ENCODE results near the gene CD1C.

DNA sequence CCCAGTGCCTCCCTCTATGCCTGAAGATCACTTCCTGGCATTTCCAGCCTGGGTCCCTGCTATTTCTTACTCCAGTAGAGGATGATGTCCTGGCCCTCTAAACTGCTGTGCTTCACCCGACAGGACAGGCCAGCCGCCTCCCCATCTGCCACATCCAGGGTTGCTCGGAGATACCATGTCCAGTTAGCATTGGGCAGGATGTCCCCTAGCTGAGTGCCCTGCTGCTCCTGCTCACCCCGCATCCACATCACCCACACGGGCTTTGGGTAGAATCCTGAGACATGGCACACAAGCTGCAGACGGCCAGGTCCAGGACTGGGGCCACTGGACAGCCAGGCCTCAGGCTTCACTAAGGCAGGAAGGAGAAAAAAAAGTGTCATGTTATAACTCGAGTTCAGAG is 39.6 kb downstream of the CD1C start:
- TF ChIP-seq, protein P1, sequence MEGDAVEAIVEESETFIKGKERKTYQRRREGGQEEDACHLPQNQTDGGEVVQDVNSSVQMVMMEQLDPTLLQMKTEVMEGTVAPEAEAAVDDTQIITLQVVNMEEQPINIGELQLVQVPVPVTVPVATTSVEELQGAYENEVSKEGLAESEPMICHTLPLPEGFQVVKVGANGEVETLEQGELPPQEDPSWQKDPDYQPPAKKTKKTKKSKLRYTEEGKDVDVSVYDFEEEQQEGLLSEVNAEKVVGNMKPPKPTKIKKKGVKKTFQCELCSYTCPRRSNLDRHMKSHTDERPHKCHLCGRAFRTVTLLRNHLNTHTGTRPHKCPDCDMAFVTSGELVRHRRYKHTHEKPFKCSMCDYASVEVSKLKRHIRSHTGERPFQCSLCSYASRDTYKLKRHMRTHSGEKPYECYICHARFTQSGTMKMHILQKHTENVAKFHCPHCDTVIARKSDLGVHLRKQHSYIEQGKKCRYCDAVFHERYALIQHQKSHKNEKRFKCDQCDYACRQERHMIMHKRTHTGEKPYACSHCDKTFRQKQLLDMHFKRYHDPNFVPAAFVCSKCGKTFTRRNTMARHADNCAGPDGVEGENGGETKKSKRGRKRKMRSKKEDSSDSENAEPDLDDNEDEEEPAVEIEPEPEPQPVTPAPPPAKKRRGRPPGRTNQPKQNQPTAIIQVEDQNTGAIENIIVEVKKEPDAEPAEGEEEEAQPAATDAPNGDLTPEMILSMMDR (IDR thresholded peaks at IDR 0.05) = no peak
- TF ChIP-seq POLR2AphosphoS5 (IDR thresholded peaks at IDR 0.05) = no peak

Data from prostate gland (tissue), 2 donors.